H9 (cell line): ENCODE measurements around the gene FAM241A. TPM values are rescaled to one million over a fixed set of nuclear protein-coding genes. Genes with fewer than 3 reads are reported as not detected.

Source experiments
- DNase-seq: peaks from one replicate; pipeline ENCODE4 v3.0.0-alpha.2; 2017
- H2AFZ ChIP-seq: one replicate; pipeline ENCODE4 v1.6.1; 2013; ENCODE audit warnings: mild to moderate bottlenecking, low read length, control low read depth, moderate library complexity
- H2AK5ac ChIP-seq: 2 replicates; pipeline ENCODE4 v1.6.1; 2013; ENCODE audit warnings: low read length, control low read depth, mixed read lengths; ENCODE audit not compliant: insufficient read length
- H2BK120ac ChIP-seq: one replicate; pipeline ENCODE4 v1.6.1; 2013; ENCODE audit warnings: low read depth, mild to moderate bottlenecking, low read length, control low read depth, inconsistent platforms; ENCODE audit not compliant: poor library complexity, severe bottlenecking
- H2BK12ac ChIP-seq: 2 replicates; pipeline ENCODE4 v1.6.1; 2013; ENCODE audit warnings: low read length, control low read depth, mixed read lengths, low read depth; ENCODE audit not compliant: insufficient read length
- H2BK15ac ChIP-seq: 2 replicates; pipeline ENCODE4 v1.6.1; 2013; ENCODE audit warnings: low read depth, low read length, control low read depth
- H2BK20ac ChIP-seq: one replicate; pipeline ENCODE4 v1.6.1; 2013; ENCODE audit warnings: low read depth, mild to moderate bottlenecking, low read length, control low read depth, inconsistent platforms; ENCODE audit not compliant: poor library complexity, severe bottlenecking
- H2BK5ac ChIP-seq: 2 replicates; pipeline ENCODE4 v1.6.1; 2013; ENCODE audit warnings: low read length, control low read depth, mixed read lengths; ENCODE audit not compliant: insufficient read length
- H3K14ac ChIP-seq: 2 replicates; pipeline ENCODE4 v1.6.1; 2013; ENCODE audit warnings: low read length, control low read depth; ENCODE audit not compliant: insufficient read depth
- H3K18ac ChIP-seq: 2 replicates; pipeline ENCODE4 v1.6.1; 2013; ENCODE audit warnings: low read depth, mild to moderate bottlenecking, mixed read lengths, low read length, control low read depth; ENCODE audit not compliant: insufficient read length
- H3K23ac ChIP-seq: 2 replicates; pipeline ENCODE4 v1.6.1; 2013; ENCODE audit warnings: low read length, control low read depth, mixed read lengths, low read depth; ENCODE audit not compliant: insufficient read length
- H3K23me2 ChIP-seq: 2 replicates; pipeline ENCODE4 v1.6.1; 2013; ENCODE audit warnings: low read depth, mild to moderate bottlenecking, mixed read lengths, low read length, control low read depth; ENCODE audit not compliant: insufficient read length, poor library complexity, severe bottlenecking
- H3K27ac ChIP-seq: 2 replicates; pipeline ENCODE4 v1.5.1; 2013; ENCODE audit warnings: low read length, control low read depth, mixed read lengths, low read depth; ENCODE audit not compliant: insufficient read length
- H3K27me3 ChIP-seq: 2 replicates; pipeline ENCODE4 v1.6.1; 2013; ENCODE audit warnings: low read length, control low read depth, inconsistent platforms; ENCODE audit not compliant: insufficient read depth
- H3K4ac ChIP-seq: 2 replicates; pipeline ENCODE4 v1.6.1; 2013; ENCODE audit warnings: low read depth, mild to moderate bottlenecking, control low read depth, inconsistent platforms, low read length, moderate library complexity
- H3K4me1 ChIP-seq: 2 replicates; pipeline ENCODE4 v1.6.1; 2013; ENCODE audit warnings: low read length, control low read depth, inconsistent platforms; ENCODE audit not compliant: insufficient read depth
- H3K4me2 ChIP-seq: 2 replicates; pipeline ENCODE4 v1.6.1; 2013; ENCODE audit warnings: low read length, control low read depth, mixed read lengths; ENCODE audit not compliant: insufficient read length, insufficient read depth
- H3K56ac ChIP-seq: 2 replicates; pipeline ENCODE4 v1.6.1; 2013; ENCODE audit warnings: low read depth, mild to moderate bottlenecking, mixed read lengths, low read length, control low read depth; ENCODE audit not compliant: insufficient read length
- H3K79me1 ChIP-seq: 2 replicates; pipeline ENCODE4 v1.6.1; 2013; ENCODE audit warnings: low read depth, mild to moderate bottlenecking, moderate library complexity, low read length, control low read depth, inconsistent platforms; ENCODE audit not compliant: insufficient read depth, poor library complexity, severe bottlenecking
- H3K79me2 ChIP-seq: 2 replicates; pipeline ENCODE4 v1.6.1; 2013; ENCODE audit warnings: low read length, control low read depth, inconsistent platforms; ENCODE audit not compliant: insufficient read depth
- H3K9ac ChIP-seq: 2 replicates; pipeline ENCODE4 v1.6.1; 2013; ENCODE audit warnings: low read length, control low read depth, mixed read lengths; ENCODE audit not compliant: insufficient read length; ENCODE audit errors: extremely low read depth
- H3K9me3 ChIP-seq: one replicate; pipeline ENCODE4 v1.6.1; 2013; ENCODE audit warnings: low read depth, low read length, inconsistent platforms; ENCODE audit not compliant: control insufficient read depth
- H3T11ph ChIP-seq: one replicate; pipeline ENCODE4 v1.6.1; 2013; ENCODE audit warnings: mild to moderate bottlenecking, low read length, control low read depth, inconsistent platforms
- H4K20me1 ChIP-seq: one replicate; pipeline ENCODE4 v1.6.1; 2013; ENCODE audit not compliant: control insufficient read depth, insufficient read length, insufficient read depth
- H4K5ac ChIP-seq: 2 replicates; pipeline ENCODE4 v1.6.1; 2013; ENCODE audit warnings: low read depth, mild to moderate bottlenecking, mixed read lengths, low read length, control low read depth; ENCODE audit not compliant: insufficient read length
- H4K8ac ChIP-seq: replicated peaks from 2 replicates; pipeline ENCODE4 v1.6.1; 2013; ENCODE audit warnings: low read length, control low read depth, mixed read lengths, low read depth; ENCODE audit not compliant: insufficient read length
- H4K91ac ChIP-seq: 2 replicates; pipeline ENCODE4 v1.6.1; 2013; ENCODE audit warnings: low read depth, mild to moderate bottlenecking, moderate library complexity, mixed read lengths, low read length, control low read depth; ENCODE audit not compliant: insufficient read length
- H3K27ac Mint-ChIP-seq, 3 experiments: 2 replicates in 2 of 3; 3 replicates in 1 of 3; pipeline ENCODE4 v1.8.0; 2020 to 2021; ENCODE audit warnings: mixed read lengths in 3 of 3, mild to moderate bottlenecking in 1 of 3, moderate library complexity in 1 of 3
- H3K27me3 Mint-ChIP-seq: 2 replicates; pipeline ENCODE4 v1.8.0; 2021; ENCODE audit warnings: low read depth, mild to moderate bottlenecking, moderate library complexity, mixed read lengths
- H3K36me3 Mint-ChIP-seq, 3 experiments: 2 replicates in 2 of 3; 3 replicates in 1 of 3; pipeline ENCODE4 v1.8.0; 2020 to 2021; ENCODE audit warnings: low read depth in 3 of 3, mixed read lengths in 3 of 3; ENCODE audit not compliant: insufficient read depth in 1 of 3
- H3K4me1 Mint-ChIP-seq, 2 experiments: 2 replicates each; pipeline ENCODE4 v1.8.0; 2020; ENCODE audit warnings: mixed read lengths in 2 of 2
- H3K4me3 Mint-ChIP-seq, 2 experiments: 2 replicates in 1 of 2; 3 replicates in 1 of 2; pipeline ENCODE4 v1.8.0; 2020 to 2021; ENCODE audit warnings: mild to moderate bottlenecking in 2 of 2, mixed read lengths in 2 of 2, moderate library complexity in 1 of 2
- H3K9me3 Mint-ChIP-seq, 2 experiments: 2 replicates in 1 of 2; 3 replicates in 1 of 2; pipeline ENCODE4 v1.8.0; 2020; ENCODE audit warnings: mild to moderate bottlenecking in 2 of 2, mixed read lengths in 2 of 2, moderate library complexity in 1 of 2
- CTCF ChIP-seq: fragments of 200-600 bp; sonication (generic); conservative IDR thresholded peaks from 3 replicates; pipeline ENCODE4 v1.8.0; 2021; ENCODE audit warnings: antibody characterized with exemption, mild to moderate bottlenecking
- WGBS: extraction: QIAGEN DNeasy Blood & Tissue Kit; methylation state at CpG from one replicate; pipeline ENCODE4 v1.1.7; 2013; ENCODE audit warnings: missing lambda C conversion rate, low lambda C conversion rate, mixed read lengths; ENCODE audit not compliant: insufficient read length; ENCODE audit errors: extremely low coverage; 5-methylcytosine and 5-hydroxymethylcytosine counted together
- total RNA-seq: library from RNA; stranded (reverse); gene quantifications from 2 replicates; pipeline ENCODE4 v1.2.1, GENCODE V29; 2021

Gene FAM241A
- total RNA-seq, 1 experiment from 2014 or later = 0.13 TPM

- Histone ChIP-seq H3K4me1 (no peaks in the 10 kb centered on the region), H3K23me2 (peaks cover 9% of the 10 kb centered on the region), H3K27ac (peak within 1 kb of the TSS; percentile 83), H3K79me2 (peaks cover 3% of the 10 kb centered on the region; the same call in 1 of the 2 replicates), H2BK20ac (no peak within 1 kb of the TSS), H3K4me2 (peak within 1 kb of the TSS; percentile 93), H3K14ac (peak within 1 kb of the TSS; percentile 99), H3K23ac (no peak within 1 kb of the TSS), H3T11ph (no peak within 1 kb of the TSS), H2AK5ac (no peak within 1 kb of the TSS), H2BK5ac (peak within 1 kb of the TSS; percentile 77), H3K9ac (peak within 1 kb of the TSS; percentile 91), H3K9me3 (no peaks in the 10 kb centered on the region), H4K20me1 (peaks cover 2% of the 10 kb centered on the region), H4K91ac (no peak within 1 kb of the TSS), H3K79me1 (no peaks in the 10 kb centered on the region), H2AFZ (peak within 1 kb of the TSS; percentile 98), H2BK120ac (peak within 1 kb of the TSS; percentile 78), H3K18ac (peak within 1 kb of the TSS; percentile 99), H2BK15ac (no peak within 1 kb of the TSS), H4K8ac (no peak within 1 kb of the TSS), H4K5ac (peak within 1 kb of the TSS; percentile 44), H3K27me3 (no peaks in the 10 kb centered on the region), H3K56ac (no peak within 1 kb of the TSS), H3K4ac (no peak within 1 kb of the TSS; the same call in 1 of the 2 replicates), H2BK12ac (peak within 1 kb of the TSS; percentile 40)
- Mint-ChIP-seq H3K36me3 (0 out of 7 replicates have a peak, but pooled peaks cover 0 to 1% (median 0%) of the 10 kb centered on the region in 3 experiments), H3K27me3 (peaks cover 2% of the 10 kb centered on the region; the same call in 1 of the 2 replicates), H3K4me1 (peaks cover 15 to 26% of the 10 kb centered on the region in 2 experiments), H3K9me3 (no peaks in the 10 kb centered on the region; a peak in 1 of 5 replicates), H3K4me3 (peak within 1 kb of the TSS; percentile 95 to 99), H3K27ac (peak within 1 kb of the TSS; percentile 98 to 99 (median 99))
- TF ChIP-seq CTCF = peak; percentile 59
- WGBS = no CpG with 5 or more reads among the region's 70 CpGs
- DNase-seq = peak; percentile 89
Observed at GRCh38 chr4:112231779-112232713, 86.8 kb downstream of the FAM241A start, which contains the start of gene AP1AR. AP1AR (plus strand) TSS chr4:112231787; CDS start chr4:112232092, 305 bp downstream.
